ENCODE measurements around the gene FIBIN. TPM values are rescaled to one million over a fixed set of nuclear protein-coding genes. Genes with fewer than 3 reads are reported as not detected.
"Not testable (repeated sequence)": the region's sequence is repeated elsewhere in the genome, so short reads cannot be mapped to it uniquely, and the experiment has no call there.

Gene FIBIN
- total RNA-seq, 2 experiments from 2014 or later, result not detected

DNA sequence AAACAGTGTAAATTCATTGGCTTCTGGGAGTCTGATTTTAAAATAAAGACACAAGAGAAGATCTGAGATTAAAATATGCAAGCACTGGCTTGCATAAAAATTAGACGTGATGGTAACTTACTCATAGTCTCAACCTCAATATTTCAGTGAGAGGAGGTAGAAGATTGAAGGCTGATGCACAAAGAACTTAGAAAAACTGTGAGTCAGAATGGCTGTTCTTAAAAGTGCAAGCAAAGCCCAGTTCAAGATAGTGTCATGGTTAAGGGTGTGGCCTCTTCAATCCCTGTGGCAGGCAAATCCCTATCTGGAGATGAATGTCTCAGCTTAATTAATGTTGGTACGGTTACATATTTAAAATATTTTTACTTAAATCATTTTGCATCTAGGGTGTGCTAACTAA lies 33.6 kb upstream of the FIBIN start:
- CTCF ChIA-PET, result no interaction called here

DNA sequence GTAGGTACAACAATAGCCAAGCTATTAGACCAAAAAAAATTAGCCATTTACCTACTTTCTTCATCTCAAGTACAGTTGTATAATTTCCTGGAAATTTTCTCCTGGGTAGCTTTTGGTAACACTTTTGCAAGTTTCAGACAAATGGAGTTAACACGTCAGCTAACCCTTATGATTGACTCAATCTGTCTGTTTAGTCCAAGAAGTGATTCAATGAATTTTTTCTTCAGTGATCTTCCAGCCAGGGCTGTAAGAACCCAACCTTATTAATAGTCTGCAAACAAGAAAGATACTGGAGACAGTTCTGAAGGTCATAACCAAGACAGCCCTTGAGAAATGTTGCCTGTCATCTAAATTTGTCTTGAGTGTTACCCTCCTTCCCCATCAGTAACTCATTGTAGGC lies 30.1 kb upstream of the FIBIN start:
- no peak for DNase-seq
- H3K4me1 Mint-ChIP-seq (ENCODE audit: low read depth), result no peaks in the 10 kb centered on the region
- no peak overlapping the region for H3K27ac Mint-ChIP-seq
- intact Hi-C loops (cut with micrococcal nuclease), result no loop called here
- no peaks in the 10 kb centered on the region for H3K36me3 Mint-ChIP-seq (ENCODE audit: low read depth)
- H3K27me3 Mint-ChIP-seq (ENCODE audit: low read depth), result no peaks in the 10 kb centered on the region
- H3K4me3 Mint-ChIP-seq, result no peak overlapping the region
- H3K9me3 Mint-ChIP-seq, result peaks cover 2% of the 10 kb centered on the region
- CTCF ChIA-PET, result no interaction called here

More for the DNA sequence above, 33.6 kb upstream of the FIBIN start:
- H3K4me1 Mint-ChIP-seq (ENCODE audit: low read depth), result no peaks in the 10 kb centered on the region
- no peaks in the 10 kb centered on the region for H3K36me3 Mint-ChIP-seq (ENCODE audit: low read depth)
- intact Hi-C loops (cut with micrococcal nuclease), result no loop called here
- DNase-seq, result no peak
- H3K27ac Mint-ChIP-seq, result no peak overlapping the region
- no peaks in the 10 kb centered on the region for H3K27me3 Mint-ChIP-seq (ENCODE audit: low read depth)
- H3K4me3 Mint-ChIP-seq, result no peak overlapping the region
- H3K9me3 Mint-ChIP-seq, result peaks cover 2% of the 10 kb centered on the region

DNA sequence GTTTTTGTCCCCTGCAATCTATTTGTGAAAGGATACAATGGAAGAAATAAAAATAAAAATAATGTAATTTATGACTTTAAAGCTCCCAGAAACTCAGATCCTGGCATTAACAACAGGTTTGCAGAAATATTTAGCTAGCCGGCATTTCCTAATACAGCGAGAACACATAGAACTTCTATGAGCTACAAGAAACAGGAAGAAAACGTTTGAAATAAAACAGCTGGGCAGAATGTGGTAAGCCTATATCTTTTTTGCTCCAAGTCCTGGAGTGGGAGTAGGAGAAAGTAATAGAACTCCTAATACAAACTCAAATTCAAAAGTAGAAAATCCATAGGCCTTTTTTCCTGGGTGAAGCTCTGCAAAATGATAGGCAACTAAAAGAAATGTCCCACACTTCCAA lies 29.6 kb upstream of the FIBIN start:
- no peaks in the 10 kb centered on the region for H3K4me1 Mint-ChIP-seq (ENCODE audit: low read depth)

DNA sequence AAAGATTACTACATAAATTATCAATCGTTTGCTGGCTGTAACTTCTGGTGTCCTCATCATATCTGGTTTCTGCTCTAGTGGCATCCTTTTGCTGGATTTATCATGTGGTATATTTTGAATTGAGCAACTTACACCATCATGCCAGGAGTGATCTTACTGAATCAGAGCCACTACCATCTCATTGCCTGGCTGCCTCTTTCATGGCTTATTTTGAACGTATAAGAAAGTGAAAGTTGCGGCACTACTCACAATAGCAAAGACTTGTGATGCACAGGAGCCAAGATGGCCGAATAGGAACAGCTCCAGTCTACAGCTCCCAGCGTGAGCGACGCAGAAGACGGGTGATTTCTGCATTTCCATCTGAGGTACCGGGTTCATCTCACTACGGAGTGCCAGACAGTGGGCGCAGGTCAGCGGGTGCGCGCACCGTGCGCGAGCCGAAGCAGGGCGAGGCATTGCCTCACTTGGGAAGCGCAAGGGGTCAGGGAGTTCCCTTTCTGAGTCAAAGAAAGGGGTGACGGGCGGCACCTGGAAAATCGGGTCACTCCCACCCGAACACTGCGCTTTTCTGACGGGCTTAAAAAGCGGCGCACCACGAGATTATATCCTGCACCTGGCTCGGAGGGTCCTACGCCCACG lies 28.9 kb upstream of the FIBIN start:
- H3K36me3 Mint-ChIP-seq (ENCODE audit: low read depth); H3K27ac Mint-ChIP-seq; intact Hi-C loops (cut with micrococcal nuclease); H3K9me3 Mint-ChIP-seq; H3K4me3 Mint-ChIP-seq; CTCF ChIA-PET; H3K4me1 Mint-ChIP-seq (ENCODE audit: low read depth); H3K27me3 Mint-ChIP-seq (ENCODE audit: low read depth); DNase-seq: not testable (repeated sequence)

More for the DNA sequence above, 29.6 kb upstream of the FIBIN start:
- DNase-seq, result no peak
- Mint-ChIP-seq H3K9me3 (peaks cover 2% of the 10 kb centered on the region), H3K4me3 (no peak overlapping the region), H3K27me3 (ENCODE audit: low read depth) (no peaks in the 10 kb centered on the region), H3K36me3 (ENCODE audit: low read depth) (no peaks in the 10 kb centered on the region), H3K27ac (no peak overlapping the region)
- intact Hi-C loops (cut with micrococcal nuclease), result no loop called here
- CTCF ChIA-PET, result no interaction called here

DNA sequence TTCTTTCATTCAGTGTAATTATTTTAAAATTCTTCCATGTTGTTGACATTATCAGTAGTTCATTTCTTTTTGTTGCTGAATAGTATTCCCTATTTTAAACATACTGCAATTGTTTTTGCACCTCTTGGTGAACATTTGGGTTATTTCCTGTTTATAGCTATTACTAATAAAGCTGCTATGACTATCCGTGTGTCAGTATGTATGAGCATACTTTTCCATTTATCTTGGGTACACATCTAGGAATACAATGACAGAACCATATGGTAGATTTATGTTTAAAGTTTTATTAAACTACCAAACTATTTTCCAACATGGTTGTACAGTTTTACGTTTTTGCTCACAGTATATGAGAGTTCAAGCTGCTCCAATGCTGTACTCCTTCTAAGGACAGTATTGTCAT lies 22.0 kb upstream of the FIBIN start:
- intact Hi-C loops (cut with micrococcal nuclease), result no loop called here
- no peak for DNase-seq
- no peaks in the 10 kb centered on the region for H3K27me3 Mint-ChIP-seq (ENCODE audit: low read depth)
- no peak overlapping the region for H3K4me3 Mint-ChIP-seq
- no peak overlapping the region for H3K27ac Mint-ChIP-seq
- H3K9me3 Mint-ChIP-seq, result peaks cover 5% of the 10 kb centered on the region
- H3K4me1 Mint-ChIP-seq (ENCODE audit: low read depth), result no peaks in the 10 kb centered on the region
- CTCF ChIA-PET, result no interaction called here
- H3K36me3 Mint-ChIP-seq (ENCODE audit: low read depth), result no peaks in the 10 kb centered on the region

DNA sequence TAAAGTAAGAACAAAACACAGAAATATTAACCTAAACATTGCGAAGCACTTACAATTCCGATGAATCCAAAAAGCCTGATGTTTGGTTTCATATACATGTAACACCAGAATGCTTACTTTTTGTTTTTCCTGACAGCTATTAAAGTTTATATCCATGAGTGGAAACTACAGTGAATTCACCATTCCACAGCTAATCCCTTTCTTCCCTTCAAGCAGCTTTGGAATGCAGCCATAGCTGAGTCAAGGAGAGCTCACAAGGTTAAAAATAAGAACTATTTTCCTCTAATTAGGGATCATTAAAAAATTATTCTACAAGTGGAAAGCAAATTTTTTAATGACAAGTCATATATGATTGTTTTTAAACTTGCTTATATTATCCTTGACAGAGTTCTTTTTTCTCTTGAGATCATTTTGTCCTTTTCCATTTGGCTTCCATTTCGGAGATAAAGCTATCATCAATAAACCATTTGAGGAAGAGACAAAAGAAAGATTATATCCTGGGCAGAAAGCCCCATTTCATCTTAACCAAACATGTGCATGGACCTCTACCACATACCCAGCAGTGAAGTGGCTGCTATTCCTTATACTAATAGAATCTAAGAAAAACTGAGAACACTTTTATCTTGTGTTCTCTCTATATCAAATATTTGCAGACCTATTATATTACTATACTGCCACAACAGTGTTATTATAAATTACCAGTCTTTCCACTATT lies 19.7 kb upstream of the FIBIN start:
- H3K27me3 Mint-ChIP-seq (ENCODE audit: low read depth), result no peaks in the 10 kb centered on the region
- CTCF ChIA-PET, result no interaction called here
- H3K4me3 Mint-ChIP-seq, result no peak overlapping the region
- no peak overlapping the region for H3K27ac Mint-ChIP-seq
- no peaks in the 10 kb centered on the region for H3K36me3 Mint-ChIP-seq (ENCODE audit: low read depth)
- DNase-seq, result no peak
- no peaks in the 10 kb centered on the region for H3K4me1 Mint-ChIP-seq (ENCODE audit: low read depth)
- intact Hi-C loops (cut with micrococcal nuclease), result no loop called here
- H3K9me3 Mint-ChIP-seq, result peaks cover 13% of the 10 kb centered on the region

DNA sequence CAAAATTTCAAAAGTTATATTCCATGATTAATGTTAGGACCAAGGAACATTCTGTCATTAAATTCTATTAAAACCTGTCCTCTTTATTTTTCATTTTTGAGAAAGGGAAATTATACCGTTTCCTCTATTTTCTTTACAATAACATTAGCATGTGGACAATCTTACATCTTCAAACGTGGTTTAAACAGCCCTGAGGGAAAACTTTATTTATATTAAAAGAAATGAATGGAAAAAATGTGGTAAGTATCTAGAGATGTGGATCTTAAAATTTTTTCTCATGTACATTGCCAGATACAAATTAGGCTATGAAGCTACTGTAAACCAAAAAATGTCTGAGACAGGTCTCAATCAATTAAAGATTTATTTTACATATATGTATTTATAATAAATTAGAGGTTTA lies 18.9 kb upstream of the FIBIN start:
- no peaks in the 10 kb centered on the region for H3K4me1 Mint-ChIP-seq (ENCODE audit: low read depth)
- H3K27ac Mint-ChIP-seq, result no peak overlapping the region
- intact Hi-C loops (cut with micrococcal nuclease), result no loop called here
- H3K27me3 Mint-ChIP-seq (ENCODE audit: low read depth), result no peaks in the 10 kb centered on the region
- no peak overlapping the region for H3K4me3 Mint-ChIP-seq
- H3K36me3 Mint-ChIP-seq (ENCODE audit: low read depth), result no peaks in the 10 kb centered on the region
- peaks cover 19% of the 10 kb centered on the region for H3K9me3 Mint-ChIP-seq
- CTCF ChIA-PET, result no interaction called here
- DNase-seq, result no peak

DNA sequence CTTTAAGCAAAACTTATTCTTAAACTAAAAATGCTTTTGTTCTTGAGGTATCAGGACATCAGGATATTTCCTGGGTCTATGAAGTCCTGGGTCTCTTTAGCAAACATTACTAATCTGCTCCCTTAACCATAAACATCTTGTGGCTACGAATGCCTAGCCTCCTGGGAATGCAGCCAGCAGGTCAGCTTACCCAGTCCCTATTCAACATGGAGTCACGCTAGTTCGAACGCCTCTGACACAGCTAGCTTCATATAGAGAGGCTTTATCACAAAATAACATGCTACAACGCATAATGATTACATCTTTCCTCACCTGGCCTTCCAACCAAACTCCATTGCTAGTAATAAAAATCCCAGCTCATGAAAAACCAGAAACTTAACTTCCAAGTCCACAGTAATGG lies 17.5 kb upstream of the FIBIN start:
- CTCF ChIA-PET, result no interaction called here
- Mint-ChIP-seq H3K4me3 (no peak overlapping the region), H3K36me3 (ENCODE audit: low read depth) (no peaks in the 10 kb centered on the region), H3K4me1 (ENCODE audit: low read depth) (no peaks in the 10 kb centered on the region), H3K27ac (no peak overlapping the region), H3K27me3 (ENCODE audit: low read depth) (no peaks in the 10 kb centered on the region), H3K9me3 (peaks cover 21% of the 10 kb centered on the region)
- intact Hi-C loops (cut with micrococcal nuclease), result no loop called here
- no peak for DNase-seq

DNA sequence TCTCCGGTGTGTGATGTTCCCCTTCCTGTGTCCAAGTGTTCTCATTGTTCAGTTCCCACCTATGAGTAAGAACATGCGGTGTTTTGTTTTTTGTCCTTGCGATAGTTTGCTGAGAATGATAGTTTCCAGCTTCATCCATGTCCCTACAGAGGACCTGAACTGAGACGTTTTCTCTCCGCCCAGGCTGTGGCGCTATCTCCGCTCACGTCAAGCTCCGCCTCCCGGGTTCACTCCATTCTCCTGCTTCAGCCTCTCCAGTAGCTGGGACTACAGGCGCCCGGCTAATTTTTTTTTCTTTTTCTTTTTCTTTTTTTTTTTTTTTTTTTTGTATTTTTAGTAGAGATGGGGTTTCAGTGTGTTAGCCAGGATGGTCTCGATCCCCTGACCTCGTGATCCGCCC lies 16.7 kb upstream of the FIBIN start:
- H3K4me1 Mint-ChIP-seq (ENCODE audit: low read depth); H3K4me3 Mint-ChIP-seq; H3K27me3 Mint-ChIP-seq (ENCODE audit: low read depth); CTCF ChIA-PET; H3K27ac Mint-ChIP-seq; H3K36me3 Mint-ChIP-seq (ENCODE audit: low read depth); intact Hi-C loops (cut with micrococcal nuclease); DNase-seq: not testable (repeated sequence)
- H3K9me3 Mint-ChIP-seq, result peaks cover 23% of the 10 kb centered on the region

DNA sequence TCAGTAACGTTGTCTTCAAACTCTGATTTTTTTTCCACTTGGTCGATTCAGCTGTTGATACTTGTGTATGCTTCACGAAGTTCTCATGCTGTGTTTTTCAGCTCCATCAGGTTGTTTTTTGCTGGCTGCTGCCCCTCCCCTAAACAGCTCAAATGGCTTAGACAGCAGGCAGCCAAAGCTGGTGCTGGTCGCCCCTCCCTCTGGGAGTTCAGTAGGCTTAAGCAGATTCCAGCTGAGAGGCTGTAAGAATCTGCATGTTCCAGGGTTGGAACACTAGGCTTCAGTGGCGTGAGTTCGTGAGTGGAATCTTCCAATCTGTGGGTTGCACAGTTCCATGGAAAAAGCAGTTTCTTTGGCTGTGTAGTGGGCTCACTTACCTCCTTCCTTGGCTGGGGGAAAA lies 10.3 kb upstream of the FIBIN start:
- DNase-seq, result no peak
- no peaks in the 10 kb centered on the region for H3K27me3 Mint-ChIP-seq (ENCODE audit: low read depth)
- H3K4me3 Mint-ChIP-seq, result no peak overlapping the region
- H3K9me3 Mint-ChIP-seq, result peaks cover 21% of the 10 kb centered on the region
- H3K36me3 Mint-ChIP-seq (ENCODE audit: low read depth), result no peaks in the 10 kb centered on the region
- intact Hi-C loops (cut with micrococcal nuclease), result no loop called here
- H3K4me1 Mint-ChIP-seq (ENCODE audit: low read depth), result no peaks in the 10 kb centered on the region
- CTCF ChIA-PET, result no interaction called here
- no peak overlapping the region for H3K27ac Mint-ChIP-seq

DNA sequence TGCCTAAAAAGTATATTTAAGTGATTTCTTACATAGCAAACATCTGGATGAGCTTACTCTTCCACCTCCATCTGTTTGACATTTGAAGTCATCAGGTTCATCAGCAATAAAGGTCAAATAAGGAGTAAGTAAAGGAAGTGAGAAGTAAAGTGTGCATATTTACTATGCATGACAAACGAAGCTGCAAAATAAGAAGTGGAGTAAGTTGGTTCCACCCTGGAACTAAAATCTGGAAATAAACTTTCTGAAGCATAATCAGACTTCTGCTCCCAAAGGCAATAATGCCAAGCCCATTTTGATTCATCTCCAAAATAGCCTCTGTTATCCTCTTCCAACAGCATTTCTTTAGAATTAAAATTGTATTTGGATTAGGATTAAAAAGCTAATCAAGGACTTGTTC lies 8.4 kb upstream of the FIBIN start:
- no peak overlapping the region for H3K27ac Mint-ChIP-seq
- H3K4me1 Mint-ChIP-seq (ENCODE audit: low read depth), result no peaks in the 10 kb centered on the region
- CTCF ChIA-PET, result no interaction called here
- H3K36me3 Mint-ChIP-seq (ENCODE audit: low read depth), result no peaks in the 10 kb centered on the region
- DNase-seq, result no peak
- no peaks in the 10 kb centered on the region for H3K27me3 Mint-ChIP-seq (ENCODE audit: low read depth)
- intact Hi-C loops (cut with micrococcal nuclease), result no loop called here
- H3K4me3 Mint-ChIP-seq, result no peak overlapping the region
- H3K9me3 Mint-ChIP-seq, result peaks cover 10% of the 10 kb centered on the region

DNA sequence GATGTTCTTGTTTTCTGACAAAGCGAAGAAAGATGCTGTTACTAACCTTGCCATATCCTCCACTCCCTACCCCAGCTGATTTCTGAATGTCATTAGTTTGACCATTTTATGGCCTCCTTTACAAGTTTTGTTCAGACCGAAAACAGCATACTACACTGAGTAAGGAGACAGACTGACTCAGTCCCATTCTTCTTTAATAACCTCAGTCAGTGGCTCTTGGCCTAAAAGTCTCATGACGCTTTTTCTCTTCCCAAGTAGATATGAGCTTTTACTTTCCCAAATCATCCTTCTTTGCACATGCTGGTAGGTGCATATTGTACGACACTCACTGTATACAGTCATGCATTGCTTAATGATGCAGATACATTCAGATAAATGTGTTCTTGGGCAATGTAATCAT lies 8.0 kb upstream of the FIBIN start:
- no peaks in the 10 kb centered on the region for H3K36me3 Mint-ChIP-seq (ENCODE audit: low read depth)
- DNase-seq, result no peak
- H3K4me3 Mint-ChIP-seq, result no peak overlapping the region
- peaks cover 10% of the 10 kb centered on the region for H3K9me3 Mint-ChIP-seq
- CTCF ChIA-PET, result no interaction called here
- H3K27ac Mint-ChIP-seq, result no peak overlapping the region
- intact Hi-C loops (cut with micrococcal nuclease), result no loop called here
- no peaks in the 10 kb centered on the region for H3K4me1 Mint-ChIP-seq (ENCODE audit: low read depth)
- no peaks in the 10 kb centered on the region for H3K27me3 Mint-ChIP-seq (ENCODE audit: low read depth)

DNA sequence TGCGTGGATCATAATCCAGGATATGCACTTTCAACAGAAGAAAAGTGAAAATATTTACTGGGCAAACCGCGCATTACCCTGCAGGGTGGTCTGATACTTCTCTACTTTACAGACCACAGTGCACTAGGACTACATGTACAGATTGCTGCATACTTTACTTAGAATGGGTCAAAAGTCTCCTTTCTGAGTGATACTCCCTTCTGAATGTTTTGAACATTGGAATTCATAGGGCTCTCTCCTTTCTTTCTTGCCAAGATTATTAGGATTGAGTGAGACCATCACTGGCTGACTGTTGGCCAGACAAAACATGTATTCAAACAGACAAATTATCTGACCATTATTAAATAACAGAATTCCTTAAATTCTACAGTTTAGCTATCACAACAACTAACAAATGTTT lies 6.6 kb upstream of the FIBIN start:
- H3K27ac Mint-ChIP-seq, result no peak overlapping the region
- intact Hi-C loops (cut with micrococcal nuclease), result no loop called here
- CTCF ChIA-PET, result no interaction called here
- no peaks in the 10 kb centered on the region for H3K4me1 Mint-ChIP-seq (ENCODE audit: low read depth)
- no peak overlapping the region for H3K4me3 Mint-ChIP-seq
- H3K9me3 Mint-ChIP-seq, result peaks cover 7% of the 10 kb centered on the region
- no peak for DNase-seq
- no peaks in the 10 kb centered on the region for H3K27me3 Mint-ChIP-seq (ENCODE audit: low read depth)
- no peaks in the 10 kb centered on the region for H3K36me3 Mint-ChIP-seq (ENCODE audit: low read depth)

Data from activated naive CD4-positive, alpha-beta T cell treated with anti-CD3 and anti-CD28 coated beads for 36 hours (primary cell).